ENCODE data around the gene PPP3CA.

DNA sequence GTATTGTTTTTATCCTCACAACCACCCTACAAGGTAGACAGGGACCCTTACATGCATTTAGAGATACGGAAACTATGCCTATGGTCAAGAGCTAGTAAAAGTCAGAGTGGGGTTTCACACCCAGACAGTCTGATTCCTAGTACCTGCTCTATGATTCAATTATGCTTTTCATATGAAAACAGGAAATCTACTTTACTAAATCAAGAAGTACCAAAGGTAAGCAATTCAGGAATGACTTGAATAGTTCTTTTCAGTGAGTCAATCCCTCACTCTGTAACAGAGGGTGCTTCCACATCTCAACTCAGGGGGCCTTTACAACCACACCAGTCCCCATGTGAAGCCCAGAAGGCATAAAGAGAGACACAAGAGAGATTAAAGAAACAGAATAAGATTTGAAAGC, 191.4 kb downstream of the PPP3CA start:
- no peak for TF ChIP-seq EZH2 (IDR thresholded peaks at IDR 0.05; ENCODE audit: borderline replicate concordance, low read length)
- TF ChIP-seq, protein P1, sequence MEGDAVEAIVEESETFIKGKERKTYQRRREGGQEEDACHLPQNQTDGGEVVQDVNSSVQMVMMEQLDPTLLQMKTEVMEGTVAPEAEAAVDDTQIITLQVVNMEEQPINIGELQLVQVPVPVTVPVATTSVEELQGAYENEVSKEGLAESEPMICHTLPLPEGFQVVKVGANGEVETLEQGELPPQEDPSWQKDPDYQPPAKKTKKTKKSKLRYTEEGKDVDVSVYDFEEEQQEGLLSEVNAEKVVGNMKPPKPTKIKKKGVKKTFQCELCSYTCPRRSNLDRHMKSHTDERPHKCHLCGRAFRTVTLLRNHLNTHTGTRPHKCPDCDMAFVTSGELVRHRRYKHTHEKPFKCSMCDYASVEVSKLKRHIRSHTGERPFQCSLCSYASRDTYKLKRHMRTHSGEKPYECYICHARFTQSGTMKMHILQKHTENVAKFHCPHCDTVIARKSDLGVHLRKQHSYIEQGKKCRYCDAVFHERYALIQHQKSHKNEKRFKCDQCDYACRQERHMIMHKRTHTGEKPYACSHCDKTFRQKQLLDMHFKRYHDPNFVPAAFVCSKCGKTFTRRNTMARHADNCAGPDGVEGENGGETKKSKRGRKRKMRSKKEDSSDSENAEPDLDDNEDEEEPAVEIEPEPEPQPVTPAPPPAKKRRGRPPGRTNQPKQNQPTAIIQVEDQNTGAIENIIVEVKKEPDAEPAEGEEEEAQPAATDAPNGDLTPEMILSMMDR (conservative IDR thresholded peaks at IDR 0.05 in 1 of 2, IDR thresholded peaks at IDR 0.05 in 1 of 2; ENCODE audit: extremely low read depth in 1 of 2, insufficient read depth in 1 of 2, low read depth in 1 of 2, low read length in 2 of 2), result no peak
